IPS-20b (cell line): ENCODE results near the gene IFIT1B.
"Not testable (repeated sequence)": the region's sequence is repeated elsewhere in the genome, so short reads cannot be mapped to it uniquely, and the experiment has no call there.

Experiments
- H3K27ac ChIP-seq: one replicate; pipeline ENCODE4 v1.5.1; 2013; ENCODE audit warnings: low read length
- H3K27me3 ChIP-seq: 2 replicates; pipeline ENCODE4 v1.6.1; 2013; ENCODE audit warnings: mild to moderate bottlenecking, low read length, inconsistent platforms; ENCODE audit not compliant: insufficient read depth
- H3K36me3 ChIP-seq: 2 replicates; pipeline ENCODE4 v1.6.1; 2013; ENCODE audit warnings: low read depth, mild to moderate bottlenecking, inconsistent platforms, low read length, moderate library complexity; ENCODE audit not compliant: insufficient read depth
- H3K4me1 ChIP-seq: 2 replicates; pipeline ENCODE4 v1.6.1; 2013; ENCODE audit warnings: mild to moderate bottlenecking, control low read depth, inconsistent platforms, low read length, moderate library complexity; ENCODE audit not compliant: insufficient read depth
- H3K4me3 ChIP-seq: 2 replicates; pipeline ENCODE4 v1.5.1; 2013; ENCODE audit warnings: mild to moderate bottlenecking, low read length, inconsistent platforms
- H3K9ac ChIP-seq: 2 replicates; pipeline ENCODE4 v1.6.1; 2013; ENCODE audit warnings: low read depth, mild to moderate bottlenecking, inconsistent platforms, low read length, moderate library complexity
- H3K9me3 ChIP-seq: 2 replicates; pipeline ENCODE4 v1.6.1; 2013; ENCODE audit warnings: mild to moderate bottlenecking, low read depth, low read length, inconsistent platforms; ENCODE audit not compliant: insufficient read depth

IFIT1B gene

GRCh38 chr10:89341649-89342048 is 36.2 kb upstream of the IFIT1B start:
- Histone ChIP-seq H3K9ac (no peak overlapping the region), H3K4me1 (peaks cover 14% of the 10 kb centered on the region), H3K4me3 (no peak overlapping the region), H3K27me3 (no peaks in the 10 kb centered on the region), H3K9me3 (no peaks in the 10 kb centered on the region), H3K36me3 (no peaks in the 10 kb centered on the region), H3K27ac (no peak overlapping the region)

- no peak overlapping the region for H3K4me3 ChIP-seq
- no peaks in the 10 kb centered on the region for H3K9me3 ChIP-seq
- H3K9ac ChIP-seq = no peak overlapping the region
- no peaks in the 10 kb centered on the region for H3K36me3 ChIP-seq
- H3K4me1 ChIP-seq = peaks cover 21% of the 10 kb centered on the region
- H3K27ac ChIP-seq = no peak overlapping the region
- H3K27me3 ChIP-seq = no peaks in the 10 kb centered on the region
Observed at GRCh38 chr10:89342206-89342958, 35.5 kb upstream of the IFIT1B start.

- H3K4me3 ChIP-seq = no peak overlapping the region
- no peaks in the 10 kb centered on the region for H3K27me3 ChIP-seq
- H3K9ac ChIP-seq = no peak overlapping the region
- no peaks in the 10 kb centered on the region for H3K9me3 ChIP-seq
- H3K27ac ChIP-seq = no peak overlapping the region
- peaks cover 26% of the 10 kb centered on the region for H3K4me1 ChIP-seq
- no peaks in the 10 kb centered on the region for H3K36me3 ChIP-seq
Observed at GRCh38 chr10:89343089-89343767, 34.6 kb upstream of the IFIT1B start.

GRCh38 chr10:89344156-89344555 is 33.7 kb upstream of the IFIT1B start:
- H3K4me1 ChIP-seq = peaks cover 34% of the 10 kb centered on the region
- no peak overlapping the region for H3K4me3 ChIP-seq
- H3K36me3 ChIP-seq = no peaks in the 10 kb centered on the region
- no peak overlapping the region for H3K27ac ChIP-seq
- no peak overlapping the region for H3K9ac ChIP-seq
- no peaks in the 10 kb centered on the region for H3K27me3 ChIP-seq
- no peaks in the 10 kb centered on the region for H3K9me3 ChIP-seq

- H3K36me3 ChIP-seq = no peaks in the 10 kb centered on the region
- H3K4me1 ChIP-seq = peaks cover 36% of the 10 kb centered on the region
- no peak overlapping the region for H3K27ac ChIP-seq
- no peak overlapping the region for H3K4me3 ChIP-seq
- H3K27me3 ChIP-seq = no peaks in the 10 kb centered on the region
- H3K9ac ChIP-seq = no peak overlapping the region
- H3K9me3 ChIP-seq = no peaks in the 10 kb centered on the region
Observed at GRCh38 chr10:89345367-89346000, 32.4 kb upstream of the IFIT1B start.

- H3K9ac ChIP-seq = peak overlapping the region; percentile 1; the same call in 1 of the 2 replicates
- H3K36me3 ChIP-seq = no peaks in the 10 kb centered on the region
- no peaks in the 10 kb centered on the region for H3K9me3 ChIP-seq
- H3K4me1 ChIP-seq = peaks cover 43% of the 10 kb centered on the region
- H3K4me3 ChIP-seq = no peak overlapping the region
- H3K27me3 ChIP-seq = no peaks in the 10 kb centered on the region
- H3K27ac ChIP-seq = peak overlapping the region; percentile 14
Observed at GRCh38 chr10:89346405-89347254, 31.2 kb upstream of the IFIT1B start.

- Histone ChIP-seq H3K9me3 (no peaks in the 10 kb centered on the region), H3K4me1 (peaks cover 51% of the 10 kb centered on the region), H3K4me3 (no peak overlapping the region), H3K27me3 (no peaks in the 10 kb centered on the region), H3K27ac (no peak overlapping the region), H3K36me3 (no peaks in the 10 kb centered on the region), H3K9ac (no peak overlapping the region)
Observed at GRCh38 chr10:89347701-89348457, 30.0 kb upstream of the IFIT1B start.

GRCh38 chr10:89348481-89348880 is 29.4 kb upstream of the IFIT1B start:
- H3K27me3 ChIP-seq = no peaks in the 10 kb centered on the region
- H3K9me3 ChIP-seq = no peaks in the 10 kb centered on the region
- no peak overlapping the region for H3K4me3 ChIP-seq
- no peak overlapping the region for H3K9ac ChIP-seq
- no peaks in the 10 kb centered on the region for H3K36me3 ChIP-seq
- H3K27ac ChIP-seq = no peak overlapping the region
- peaks cover 51% of the 10 kb centered on the region for H3K4me1 ChIP-seq

GRCh38 chr10:89348975-89349374 is 28.9 kb upstream of the IFIT1B start:
- H3K36me3 ChIP-seq = no peaks in the 10 kb centered on the region
- H3K9me3 ChIP-seq = no peaks in the 10 kb centered on the region
- H3K27ac ChIP-seq = no peak overlapping the region
- H3K4me1 ChIP-seq = peaks cover 51% of the 10 kb centered on the region
- no peak overlapping the region for H3K4me3 ChIP-seq
- H3K27me3 ChIP-seq = no peaks in the 10 kb centered on the region
- no peak overlapping the region for H3K9ac ChIP-seq

GRCh38 chr10:89350631-89351315 is 27.1 kb upstream of the IFIT1B start:
- Histone ChIP-seq H3K27ac (peak overlapping the region; percentile 26), H3K4me1 (peaks cover 48% of the 10 kb centered on the region)
- H3K9me3 ChIP-seq, H3K36me3 ChIP-seq, H3K9ac ChIP-seq, H3K27me3 ChIP-seq, H3K4me3 ChIP-seq: not testable (repeated sequence)
